Activated B cell treated with CpG ODN at 0.5 μM for 24 hours (primary cell): ENCODE data around the gene BABAM2. TPM values are rescaled to one million over a fixed set of nuclear protein-coding genes. Genes with fewer than 3 reads are reported as not detected.

ENCODE experiments used
- ATAC-seq: fragments of 200-7000 bp; cut with Tn5 transposase; one replicate; pipeline ENCODE4 v1.10.0; 2021; ENCODE audit warnings: low read depth, mild to moderate bottlenecking, moderate library complexity
- CTCF ChIA-PET: fragments of 350-600 bp; sonication (Branson Sonifier 250); formaldehyde crosslinking; loops from one replicate; lab custom pipeline; 2021; ENCODE audit warnings: antibody characterized with exemption; lab: Charles Lee
- POLR2A ChIA-PET: fragments of 350-600 bp; sonication (Branson Sonifier 250); formaldehyde crosslinking; loops from one replicate; lab custom pipeline; 2021; ENCODE audit warnings: antibody characterized with exemption; lab: Charles Lee
- DNase-seq: peaks from one replicate; pipeline ENCODE4 v3.0.0; 2022
- H3K27ac Mint-ChIP-seq: one replicate; pipeline ENCODE4 v1.8.0; 2020; ENCODE audit warnings: mixed read lengths
- H3K27me3 Mint-ChIP-seq: one replicate; pipeline ENCODE4 v1.8.0; 2021; ENCODE audit warnings: mixed read lengths
- H3K36me3 Mint-ChIP-seq: one replicate; pipeline ENCODE4 v1.8.0; 2021; ENCODE audit warnings: low read depth, mixed read lengths
- H3K4me1 Mint-ChIP-seq: one replicate; pipeline ENCODE4 v1.8.0; 2021; ENCODE audit warnings: mixed read lengths
- H3K4me3 Mint-ChIP-seq: one replicate; pipeline ENCODE4 v1.8.0; 2020; ENCODE audit warnings: mild to moderate bottlenecking, mixed read lengths
- H3K9me3 Mint-ChIP-seq: one replicate; pipeline ENCODE4 v1.8.0; 2020; ENCODE audit warnings: mixed read lengths
- intact Hi-C: fragments of 100-400 bp; cut with micrococcal nuclease; formaldehyde crosslinking; loops from one replicate; pipeline ENCODE4 v1.15.1; 2024
- total RNA-seq: library from RNA; stranded (reverse); gene quantifications from 2 replicates; pipeline ENCODE4 v1.2.3, GENCODE V29; 2022
- TF ChIP-seq, protein P1 (sequence below): fragments of 200-600 bp; IDR thresholded peaks from one replicate; pipeline ENCODE4 v1.8.0; 2022; ENCODE audit warnings: antibody characterized with exemption, mild to moderate bottlenecking

The BABAM2 gene
- total RNA-seq, 1 donor from 2014 or later: 55.6 TPM

DNA sequence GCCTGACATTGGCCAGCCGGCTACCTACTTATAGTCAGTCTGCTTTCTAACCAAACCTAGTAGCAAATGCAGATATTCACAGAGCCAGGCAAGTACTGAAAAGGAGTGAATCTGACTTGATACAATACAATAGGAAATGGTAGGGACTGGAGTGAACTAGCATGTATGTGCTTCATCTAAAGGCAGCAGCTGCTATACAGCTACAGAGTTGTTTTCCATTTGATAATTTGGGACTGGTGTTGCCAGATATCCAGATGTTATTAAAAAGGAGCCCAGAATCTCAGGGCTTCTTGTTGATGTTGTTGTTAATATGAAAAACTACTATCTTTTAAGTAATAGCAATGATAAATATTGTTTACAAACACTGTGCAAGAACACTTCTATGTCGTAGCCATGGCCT, 159.4 kb downstream of the BABAM2 start:
- no peaks in the 10 kb centered on the region for H3K27me3 Mint-ChIP-seq
- TF ChIP-seq, protein P1, sequence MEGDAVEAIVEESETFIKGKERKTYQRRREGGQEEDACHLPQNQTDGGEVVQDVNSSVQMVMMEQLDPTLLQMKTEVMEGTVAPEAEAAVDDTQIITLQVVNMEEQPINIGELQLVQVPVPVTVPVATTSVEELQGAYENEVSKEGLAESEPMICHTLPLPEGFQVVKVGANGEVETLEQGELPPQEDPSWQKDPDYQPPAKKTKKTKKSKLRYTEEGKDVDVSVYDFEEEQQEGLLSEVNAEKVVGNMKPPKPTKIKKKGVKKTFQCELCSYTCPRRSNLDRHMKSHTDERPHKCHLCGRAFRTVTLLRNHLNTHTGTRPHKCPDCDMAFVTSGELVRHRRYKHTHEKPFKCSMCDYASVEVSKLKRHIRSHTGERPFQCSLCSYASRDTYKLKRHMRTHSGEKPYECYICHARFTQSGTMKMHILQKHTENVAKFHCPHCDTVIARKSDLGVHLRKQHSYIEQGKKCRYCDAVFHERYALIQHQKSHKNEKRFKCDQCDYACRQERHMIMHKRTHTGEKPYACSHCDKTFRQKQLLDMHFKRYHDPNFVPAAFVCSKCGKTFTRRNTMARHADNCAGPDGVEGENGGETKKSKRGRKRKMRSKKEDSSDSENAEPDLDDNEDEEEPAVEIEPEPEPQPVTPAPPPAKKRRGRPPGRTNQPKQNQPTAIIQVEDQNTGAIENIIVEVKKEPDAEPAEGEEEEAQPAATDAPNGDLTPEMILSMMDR: no peak
- H3K36me3 Mint-ChIP-seq: peaks cover 18% of the 10 kb centered on the region
- POLR2A ChIA-PET: no interaction called here
- H3K4me3 Mint-ChIP-seq: no peak overlapping the region
- CTCF ChIA-PET: no interaction called here
- H3K4me1 Mint-ChIP-seq: no peaks in the 10 kb centered on the region
- ATAC-seq (no peak), DNase-seq (no peak)
- intact Hi-C loops: no loop called here
- no peaks in the 10 kb centered on the region for H3K9me3 Mint-ChIP-seq
- H3K27ac Mint-ChIP-seq: no peak overlapping the region

DNA sequence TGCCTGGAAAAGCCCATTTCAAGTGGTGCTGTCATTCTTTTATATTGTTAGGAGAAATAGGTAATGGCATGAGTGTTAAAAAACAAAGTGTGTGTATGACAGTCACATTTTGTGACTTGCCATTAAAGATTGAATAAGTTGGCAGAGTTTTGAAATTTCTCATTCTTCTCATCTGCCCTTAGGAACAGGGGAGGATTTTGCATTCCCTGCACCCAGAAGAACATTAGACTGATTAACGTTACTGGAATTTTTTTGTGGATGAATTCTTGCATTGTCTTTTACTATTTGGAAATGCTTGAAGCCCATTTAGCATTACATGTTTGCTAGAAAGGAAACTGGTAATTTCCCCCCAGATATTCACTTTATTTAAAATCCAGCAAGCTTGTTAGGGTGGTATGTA, 162.2 kb downstream of the BABAM2 start:
- Mint-ChIP-seq H3K27me3 (no peaks in the 10 kb centered on the region), H3K36me3 (peaks cover 21% of the 10 kb centered on the region), H3K27ac (no peak overlapping the region), H3K4me1 (no peaks in the 10 kb centered on the region), H3K9me3 (no peaks in the 10 kb centered on the region), H3K4me3 (no peak overlapping the region)
- intact Hi-C loops: no loop called here
- POLR2A ChIA-PET: interaction anchor here (0.6 kb wide), 1 partner anchor 376 kb away, joined by 5 read pairs; no protein-coding TSS in a partner anchor
- TF ChIP-seq, protein P1: no peak
- DNase-seq (no peak), ATAC-seq (no peak)
- CTCF ChIA-PET: no interaction called here

DNA sequence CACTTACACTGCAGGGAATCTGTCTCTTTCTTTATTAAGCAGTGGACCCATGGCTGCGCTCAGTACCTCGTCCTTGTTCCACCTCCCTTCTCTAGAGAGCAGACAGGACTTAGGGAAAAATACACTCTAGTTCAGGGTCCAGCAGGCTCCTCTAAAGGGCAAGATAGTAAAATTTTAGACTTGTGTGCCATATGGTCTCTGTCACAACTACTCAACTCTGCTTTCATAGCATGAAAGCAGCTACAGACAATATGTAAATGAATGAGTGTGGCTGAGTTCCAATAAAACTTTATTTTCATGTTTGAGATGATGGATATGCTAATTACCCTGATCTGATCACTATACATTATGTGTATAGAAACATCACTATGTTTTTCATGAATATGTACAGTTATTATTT, 163.1 kb downstream of the BABAM2 start:
- no peaks in the 10 kb centered on the region for H3K27me3 Mint-ChIP-seq
- intact Hi-C loops: no loop called here
- no peak for DNase-seq
- H3K27ac Mint-ChIP-seq: no peak overlapping the region
- no peak overlapping the region for H3K4me3 Mint-ChIP-seq
- ChIA-PET POLR2A (no interaction called here), CTCF (no interaction called here)
- no peaks in the 10 kb centered on the region for H3K9me3 Mint-ChIP-seq
- ATAC-seq: no peak
- H3K36me3 Mint-ChIP-seq: peaks cover 17% of the 10 kb centered on the region
- TF ChIP-seq, protein P1: no peak
- H3K4me1 Mint-ChIP-seq: no peaks in the 10 kb centered on the region

DNA sequence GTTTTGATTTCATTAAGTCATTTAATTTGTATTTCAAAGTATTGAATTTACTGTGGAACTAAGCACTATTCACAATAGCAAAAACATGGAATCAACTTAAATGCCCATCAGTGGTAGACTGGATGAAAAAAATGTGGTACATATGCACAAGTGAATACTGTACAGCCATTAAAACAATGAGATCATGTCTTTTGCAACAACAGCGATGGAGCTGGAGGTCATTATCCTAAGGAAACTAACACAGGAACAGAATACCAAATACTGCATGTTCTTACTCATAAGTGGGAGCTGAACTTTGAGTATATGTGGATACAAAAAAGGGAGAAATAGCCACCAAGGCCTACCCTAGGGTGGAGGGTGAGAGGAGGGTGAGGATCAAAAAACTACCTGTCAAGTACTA, 164.4 kb downstream of the BABAM2 start:
- no peaks in the 10 kb centered on the region for H3K4me1 Mint-ChIP-seq
- no peak for ATAC-seq
- no peaks in the 10 kb centered on the region for H3K9me3 Mint-ChIP-seq
- DNase-seq: no peak
- intact Hi-C loops: no loop called here
- H3K4me3 Mint-ChIP-seq: no peak overlapping the region
- CTCF ChIA-PET: no interaction called here
- H3K27ac Mint-ChIP-seq: no peak overlapping the region
- H3K27me3 Mint-ChIP-seq: no peaks in the 10 kb centered on the region
- peaks cover 23% of the 10 kb centered on the region for H3K36me3 Mint-ChIP-seq
- POLR2A ChIA-PET: no interaction called here
- TF ChIP-seq, protein P1: no peak

DNA sequence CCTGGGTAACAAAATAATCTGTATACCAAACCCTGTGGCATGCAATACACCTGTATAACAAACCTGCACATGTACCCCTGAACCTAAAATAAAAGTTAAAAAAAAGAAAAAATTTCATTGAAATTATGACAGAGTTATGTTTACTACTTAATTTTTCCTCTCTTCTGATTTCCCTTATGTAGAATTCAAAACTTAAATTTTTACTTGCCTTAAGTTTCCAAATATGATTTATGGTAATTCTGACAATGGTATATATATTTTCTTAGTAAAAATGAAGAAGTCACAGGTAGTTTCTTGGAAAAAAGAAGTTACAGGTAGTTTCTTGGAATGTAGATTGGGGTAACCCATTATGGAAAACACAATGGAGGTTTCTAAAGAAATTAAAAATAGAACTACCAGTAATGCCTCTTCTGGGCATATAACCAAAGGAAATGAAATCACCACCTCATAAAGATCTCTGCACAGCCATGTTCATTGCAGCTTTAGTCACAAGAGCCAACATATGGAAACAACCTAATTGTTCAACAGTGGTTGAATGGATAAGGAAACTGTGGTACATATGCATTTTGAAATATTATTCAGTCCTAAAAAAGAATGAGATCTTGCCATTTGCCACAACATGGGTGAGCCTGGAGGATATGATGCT, 164.9 kb downstream of the BABAM2 start:
- no peaks in the 10 kb centered on the region for H3K27me3 Mint-ChIP-seq
- CTCF ChIA-PET: no interaction called here
- intact Hi-C loops: no loop called here

More for the DNA sequence above, 164.9 kb downstream of the BABAM2 start:
- ATAC-seq (no peak), DNase-seq (no peak)
- TF ChIP-seq, protein P1: no peak
- Mint-ChIP-seq H3K4me3 (no peak overlapping the region), H3K27ac (no peak overlapping the region), H3K4me1 (no peaks in the 10 kb centered on the region), H3K9me3 (no peaks in the 10 kb centered on the region), H3K36me3 (peaks cover 28% of the 10 kb centered on the region)
- POLR2A ChIA-PET: no interaction called here
